ENCODE data around the gene PDE6B. TPM values are rescaled to one million over a fixed set of nuclear protein-coding genes. Genes with fewer than 3 reads are reported as not detected.

Gene PDE6B
- total and polyA plus RNA-seq, 5 donors = 3.6 to 7.5 (median 7.0) TPM

GRCh38 chr4:656436-657337, 31.3 kb downstream of the PDE6B start:
- no peaks in the 10 kb centered on the region for H3K9me3 ChIP-seq (ENCODE audit: control insufficient read depth, low read length)
- 78% methylated on average over 58 of the region's 58 CpGs for WGBS
- H3K4me1 ChIP-seq (ENCODE audit: control insufficient read depth, insufficient read depth, low read length) = no peaks in the 10 kb centered on the region
- no peak overlapping the region for H3K4me3 ChIP-seq (ENCODE audit: low read length)
- no peaks in the 10 kb centered on the region for H3K27me3 ChIP-seq (ENCODE audit: control insufficient read depth, insufficient read depth)
- ATAC-seq (no peak), DNase-seq (peak in 2 of 3 donors; percentile 19 to 60)
- intact Hi-C loops (cut with DNase I) = no loop called here
- H3K27ac ChIP-seq (ENCODE audit: low read length) = no peak overlapping the region

DNA sequence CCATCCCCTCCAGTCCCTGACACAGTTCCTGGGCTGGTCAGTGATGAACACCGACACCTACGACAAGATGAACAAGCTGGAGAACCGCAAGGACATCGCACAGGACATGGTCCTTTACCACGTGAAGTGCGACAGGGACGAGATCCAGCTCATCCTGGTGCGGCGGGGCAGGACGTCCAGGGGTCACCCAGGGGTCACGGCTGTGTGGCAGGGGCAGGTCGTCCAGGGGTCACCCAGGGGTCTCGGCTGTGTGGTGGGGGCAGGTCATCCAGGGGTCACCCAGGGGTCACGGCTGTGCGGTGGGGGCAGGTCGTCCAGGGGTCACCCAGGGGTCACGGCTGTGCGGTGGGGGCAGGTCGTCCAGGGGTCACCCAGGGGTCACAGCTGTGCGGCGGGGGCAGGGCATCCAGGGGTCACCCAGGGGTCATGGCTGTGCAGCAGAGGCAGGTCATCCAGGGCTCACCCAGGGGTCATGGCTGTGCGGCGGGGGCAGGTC, 32.0 kb downstream of the PDE6B start:
- ATAC-seq (no peak), DNase-seq (peak; percentile 15 to 56 (median 42))
- no peaks in the 10 kb centered on the region for H3K27me3 ChIP-seq (ENCODE audit: control insufficient read depth, insufficient read depth)
- H3K9me3 ChIP-seq (ENCODE audit: control insufficient read depth, low read length) = no peaks in the 10 kb centered on the region
- WGBS = 80% methylated on average over 23 of the region's 23 CpGs
- intact Hi-C loops (cut with DNase I) = no loop called here
- H3K4me3 ChIP-seq (ENCODE audit: low read length) = no peak overlapping the region
- no peak overlapping the region for H3K27ac ChIP-seq (ENCODE audit: low read length)
- no peaks in the 10 kb centered on the region for H3K4me1 ChIP-seq (ENCODE audit: control insufficient read depth, insufficient read depth, low read length)

- intact Hi-C loops (cut with DNase I) = no loop called here
- ATAC-seq = no peak
- Histone ChIP-seq H3K4me1 (ENCODE audit: control insufficient read depth, insufficient read depth, low read length) (no peaks in the 10 kb centered on the region), H3K4me3 (ENCODE audit: low read length) (no peak overlapping the region), H3K27ac (ENCODE audit: low read length) (no peak overlapping the region), H3K9me3 (ENCODE audit: control insufficient read depth, low read length) (no peaks in the 10 kb centered on the region), H3K27me3 (ENCODE audit: control insufficient read depth, insufficient read depth) (no peaks in the 10 kb centered on the region)
- peak; percentile 18 to 73 (median 52) for DNase-seq
- WGBS = 83% methylated on average over 27 of the region's 27 CpGs
Observed at GRCh38 chr4:657834-658667, 32.7 kb downstream of the PDE6B start.

DNA sequence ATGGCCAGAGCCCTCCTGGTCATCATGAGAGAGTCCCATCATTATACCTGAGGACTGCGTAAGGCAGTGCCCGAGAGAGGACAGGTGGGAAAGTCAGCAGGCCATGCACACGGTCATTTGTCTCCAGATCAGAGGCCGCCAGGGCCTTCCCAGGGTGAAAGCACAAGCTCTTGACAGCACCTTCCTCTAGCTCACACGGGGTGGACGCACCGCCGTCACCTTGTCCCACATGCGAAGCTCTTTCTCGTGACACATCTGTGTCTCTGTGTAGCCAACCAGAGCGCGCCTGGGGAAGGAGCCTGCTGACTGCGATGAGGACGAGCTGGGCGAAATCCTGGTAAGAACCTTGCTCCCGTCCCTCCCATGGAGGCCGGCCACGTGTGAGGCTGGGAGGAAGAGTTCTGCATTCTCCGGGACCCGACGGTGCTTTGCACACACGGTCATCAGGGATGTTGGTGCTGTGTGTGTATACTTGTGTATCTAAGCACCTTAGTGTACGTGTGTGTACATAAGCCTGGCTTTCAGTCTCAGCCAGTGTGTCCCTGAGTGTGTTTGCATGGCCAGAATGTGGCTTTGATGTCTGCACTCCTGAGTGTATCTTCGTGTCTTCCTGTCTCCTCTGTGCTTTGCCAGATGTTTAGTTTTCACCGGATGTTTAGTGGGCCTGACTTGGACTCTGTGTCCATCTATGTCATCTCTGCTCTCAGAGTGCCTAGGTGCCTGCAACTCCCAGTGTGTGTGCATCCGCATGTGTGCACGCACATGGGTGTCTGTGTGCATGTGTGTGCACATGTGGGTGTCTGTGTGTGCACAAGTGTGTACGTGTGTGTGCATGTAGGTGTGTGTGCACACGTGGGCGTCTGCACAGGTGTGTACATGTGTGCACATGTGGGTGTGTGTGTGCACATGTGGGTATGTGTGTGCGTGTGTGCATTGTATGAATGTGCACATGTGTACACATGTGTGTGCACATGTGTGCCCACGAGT, 33.6 kb downstream of the PDE6B start:
- H3K27me3 ChIP-seq (ENCODE audit: control insufficient read depth, insufficient read depth) = no peaks in the 10 kb centered on the region
- WGBS = 88% methylated on average over 32 of the region's 32 CpGs
- no peaks in the 10 kb centered on the region for H3K9me3 ChIP-seq (ENCODE audit: control insufficient read depth, low read length)
- DNase-seq = peak in 2 of 3 donors; percentile 4 to 32
- no peak overlapping the region for H3K4me3 ChIP-seq (ENCODE audit: low read length)
- ATAC-seq = no peak
- H3K4me1 ChIP-seq (ENCODE audit: control insufficient read depth, insufficient read depth, low read length) = no peaks in the 10 kb centered on the region
- intact Hi-C loops (cut with DNase I) = no loop called here
- H3K27ac ChIP-seq (ENCODE audit: low read length) = no peak overlapping the region

DNA sequence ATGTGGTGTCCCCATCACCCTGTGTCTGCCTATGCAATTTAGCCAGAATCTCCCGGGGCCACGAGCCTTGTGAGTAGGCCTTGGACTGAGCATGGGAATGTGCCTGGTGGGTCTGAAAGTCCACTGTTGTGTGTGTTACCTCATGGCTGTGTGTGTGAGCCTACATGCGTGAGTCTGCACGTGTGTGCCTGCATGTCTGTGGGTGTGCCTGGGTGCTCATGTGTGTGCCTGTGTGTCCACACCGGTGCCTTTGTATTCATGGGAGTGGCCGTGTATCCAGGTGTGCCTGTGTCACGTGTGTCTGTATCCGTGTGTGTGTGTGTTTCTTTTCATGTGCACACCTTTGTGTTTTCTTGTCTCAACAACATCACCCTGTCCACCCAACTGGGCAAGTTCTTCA, 34.5 kb downstream of the PDE6B start:
- H3K27me3 ChIP-seq (ENCODE audit: control insufficient read depth, insufficient read depth) = no peaks in the 10 kb centered on the region
- H3K27ac ChIP-seq (ENCODE audit: low read length) = no peak overlapping the region
- H3K4me3 ChIP-seq (ENCODE audit: low read length) = no peak overlapping the region
- H3K4me1 ChIP-seq (ENCODE audit: control insufficient read depth, insufficient read depth, low read length) = no peaks in the 10 kb centered on the region
- H3K9me3 ChIP-seq (ENCODE audit: control insufficient read depth, low read length) = no peaks in the 10 kb centered on the region
- 93% methylated on average over 8 of the region's 8 CpGs for WGBS
- DNase-seq = peak; percentile 2 to 31 (median 23)
- no peak for ATAC-seq
- intact Hi-C loops (cut with DNase I) = no loop called here

DNA sequence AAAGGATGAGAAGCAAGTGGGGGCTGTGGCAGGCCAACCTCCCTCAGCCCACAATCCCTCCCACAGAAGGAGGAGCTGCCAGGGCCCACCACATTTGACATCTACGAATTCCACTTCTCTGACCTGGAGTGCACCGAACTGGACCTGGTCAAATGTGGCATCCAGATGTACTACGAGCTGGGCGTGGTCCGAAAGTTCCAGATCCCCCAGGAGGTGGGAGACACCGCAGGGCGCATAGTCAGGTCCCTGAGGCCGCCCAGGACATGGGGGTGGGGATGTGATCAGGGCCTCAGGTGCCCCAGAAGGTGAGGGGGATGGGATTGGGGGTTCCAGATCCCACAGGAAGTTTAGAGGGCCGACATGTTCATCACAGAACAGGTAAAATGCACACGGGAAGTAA, 35.0 kb downstream of the PDE6B start:
- H3K27ac ChIP-seq (ENCODE audit: low read length) = no peak overlapping the region
- 91% methylated on average over 10 of the region's 10 CpGs for WGBS
- no peak overlapping the region for H3K4me3 ChIP-seq (ENCODE audit: low read length)
- intact Hi-C loops (cut with DNase I) = no loop called here
- no peaks in the 10 kb centered on the region for H3K4me1 ChIP-seq (ENCODE audit: control insufficient read depth, insufficient read depth, low read length)
- H3K9me3 ChIP-seq (ENCODE audit: control insufficient read depth, low read length) = no peaks in the 10 kb centered on the region
- ATAC-seq (no peak), DNase-seq (peak in 2 of 3 donors; percentile 15 to 25)
- H3K27me3 ChIP-seq (ENCODE audit: control insufficient read depth, insufficient read depth) = no peaks in the 10 kb centered on the region

DNA sequence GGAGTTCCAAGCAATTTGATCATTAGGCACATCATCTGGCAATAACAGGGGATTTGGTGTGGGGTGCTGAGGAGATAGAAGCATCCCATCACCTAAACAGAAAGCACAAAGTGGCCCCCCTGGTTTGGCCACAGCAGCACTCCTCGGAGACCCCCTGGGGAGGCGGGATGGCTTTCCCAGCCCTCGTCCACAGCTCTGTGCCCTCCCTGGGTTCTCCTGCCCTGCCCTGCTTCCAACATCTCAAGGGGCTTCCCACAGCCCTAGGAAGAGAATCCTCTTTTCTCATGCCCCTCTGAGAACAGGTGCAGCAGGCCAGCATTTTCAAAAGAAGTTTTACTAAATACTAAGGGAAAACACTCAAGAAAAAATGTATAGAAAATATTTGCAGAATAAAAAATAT, 35.9 kb downstream of the PDE6B start:
- ATAC-seq = no peak
- H3K27me3 ChIP-seq (ENCODE audit: control insufficient read depth, insufficient read depth) = no peaks in the 10 kb centered on the region
- WGBS = 84% methylated on average over 3 of the region's 3 CpGs
- no peak overlapping the region for H3K4me3 ChIP-seq (ENCODE audit: low read length)
- intact Hi-C loops (cut with DNase I) = no loop called here
- H3K4me1 ChIP-seq (ENCODE audit: control insufficient read depth, insufficient read depth, low read length) = no peaks in the 10 kb centered on the region
- DNase-seq = no peak
- no peak overlapping the region for H3K27ac ChIP-seq (ENCODE audit: low read length)
- no peaks in the 10 kb centered on the region for H3K9me3 ChIP-seq (ENCODE audit: control insufficient read depth, low read length)

DNA sequence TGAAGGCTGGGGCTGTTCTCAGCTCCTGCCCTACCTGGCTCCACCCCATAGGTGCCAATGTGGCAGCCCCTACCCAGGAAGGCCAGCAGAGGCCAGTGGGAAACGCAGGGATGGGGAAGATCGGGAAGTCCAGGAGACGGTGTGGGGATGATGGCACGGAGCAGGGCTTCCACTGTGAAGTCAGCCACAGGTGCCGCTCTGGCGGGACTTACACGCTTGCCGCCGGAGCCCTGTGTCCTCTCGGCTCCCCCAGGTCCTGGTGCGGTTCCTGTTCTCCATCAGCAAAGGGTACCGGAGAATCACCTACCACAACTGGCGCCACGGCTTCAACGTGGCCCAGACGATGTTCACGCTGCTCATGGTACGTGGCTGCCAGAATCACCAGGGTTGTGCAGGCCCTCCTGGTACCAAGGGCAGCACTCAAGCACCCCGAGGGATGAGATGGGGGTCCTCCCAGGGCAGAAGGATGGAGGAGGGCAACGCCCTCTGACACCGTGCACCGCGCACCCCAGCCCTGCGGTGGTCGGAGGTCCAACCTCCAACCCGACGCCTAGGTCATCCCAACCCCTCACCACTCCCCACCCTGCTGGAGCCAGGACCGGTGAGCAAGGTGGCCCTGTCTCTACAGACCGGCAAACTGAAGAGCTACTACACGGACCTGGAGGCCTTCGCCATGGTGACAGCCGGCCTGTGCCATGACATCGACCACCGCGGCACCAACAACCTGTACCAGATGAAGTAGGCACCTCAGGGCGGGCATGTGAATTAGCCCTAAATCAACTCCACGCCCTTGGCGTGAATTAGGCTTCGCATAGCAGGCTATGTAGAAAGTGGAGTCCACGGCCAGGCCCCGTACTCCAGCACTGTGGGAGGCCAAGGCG, 36.7 kb downstream of the PDE6B start:
- no peaks in the 10 kb centered on the region for H3K27me3 ChIP-seq (ENCODE audit: control insufficient read depth, insufficient read depth)
- no peak overlapping the region for H3K27ac ChIP-seq (ENCODE audit: low read length)
- H3K4me1 ChIP-seq (ENCODE audit: control insufficient read depth, insufficient read depth, low read length) = no peaks in the 10 kb centered on the region
- WGBS = 97% methylated on average over 42 of the region's 42 CpGs
- no peak overlapping the region for H3K4me3 ChIP-seq (ENCODE audit: low read length)
- peak in 1 of 2 donors; percentile 7 for ATAC-seq
- intact Hi-C loops (cut with DNase I) = no loop called here
- DNase-seq = peak in 2 of 3 donors; percentile 18 to 61
- H3K9me3 ChIP-seq (ENCODE audit: control insufficient read depth, low read length) = no peaks in the 10 kb centered on the region

- no peaks in the 10 kb centered on the region for H3K4me1 ChIP-seq (ENCODE audit: control insufficient read depth, insufficient read depth, low read length)
- H3K9me3 ChIP-seq (ENCODE audit: control insufficient read depth, low read length) = no peaks in the 10 kb centered on the region
- no peak overlapping the region for H3K27ac ChIP-seq (ENCODE audit: low read length)
- 52% methylated on average over 20 of the region's 20 CpGs for WGBS
- ATAC-seq (peak in 1 of 2 donors; percentile 4), DNase-seq (peak in 1 of 3 donors; percentile 21)
- peak overlapping the region; percentile 63 for H3K4me3 ChIP-seq (ENCODE audit: low read length)
- intact Hi-C loops (cut with DNase I) = no loop called here
- no peaks in the 10 kb centered on the region for H3K27me3 ChIP-seq (ENCODE audit: control insufficient read depth, insufficient read depth)
Observed at GRCh38 chr4:663046-663437, 37.7 kb downstream of the PDE6B start.

Data from right cardiac atrium (tissue), 5 donors.